Loucy (cell line): ENCODE results near the gene CCL25.

Source experiments
- EZH2phosphoT487 ChIP-seq: fragments of 200-600 bp; IDR thresholded peaks from 2 replicates; pipeline ENCODE4 v1.6.1; 2018; ENCODE audit warnings: antibody characterized with exemption, mild to moderate bottlenecking, moderate library complexity, borderline replicate concordance
- TF ChIP-seq, protein P1 (sequence below): fragments of 200-600 bp; sonication (generic); conservative IDR thresholded peaks from 2 replicates; pipeline ENCODE4 v1.5.1; 2014; ENCODE audit warnings: mild to moderate bottlenecking, antibody characterized with exemption, low read length

DNA sequence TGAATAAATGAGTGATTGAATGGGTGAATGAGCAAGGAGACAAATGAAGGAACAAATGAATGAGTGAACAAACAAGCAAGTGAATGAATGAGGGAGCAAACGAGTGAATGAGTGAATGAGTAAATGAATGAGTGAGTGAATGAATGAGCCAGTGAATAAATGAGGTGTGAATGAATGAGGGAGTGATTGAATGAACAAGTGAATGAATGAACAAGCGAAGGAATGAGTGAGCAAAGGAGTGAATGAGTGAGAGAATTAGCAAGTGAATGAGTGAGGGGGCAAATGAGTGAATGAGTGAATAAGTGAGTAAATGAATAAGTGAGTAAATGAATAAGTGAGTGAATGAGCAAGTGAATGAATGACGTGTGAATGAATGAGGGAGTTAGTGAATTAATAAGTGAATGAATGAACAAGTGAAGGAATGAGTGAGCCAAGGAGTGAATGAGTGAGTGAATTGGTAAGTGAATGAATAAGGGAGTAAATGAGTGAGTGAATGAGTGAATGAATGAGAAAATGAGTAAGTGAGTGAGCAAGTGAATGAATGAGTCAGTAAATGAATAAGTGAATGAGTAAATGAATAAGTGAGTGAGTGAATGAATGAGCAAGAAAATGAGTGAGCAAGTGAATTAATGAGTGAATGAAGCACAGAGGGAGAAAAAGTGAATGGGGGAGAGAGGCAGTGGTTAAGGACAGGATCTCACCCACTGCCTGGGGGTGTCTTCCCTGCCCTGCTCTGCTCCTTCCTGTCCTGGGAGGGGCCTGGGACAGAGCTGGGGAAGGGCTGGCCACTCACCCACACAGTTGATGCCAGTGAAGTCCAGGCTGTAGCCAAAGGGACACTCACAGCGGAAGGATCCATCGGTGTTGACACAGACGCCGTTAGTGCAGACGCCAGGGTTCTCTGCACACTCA lies 36.4 kb downstream of the CCL25 start:
- TF ChIP-seq, protein P1, sequence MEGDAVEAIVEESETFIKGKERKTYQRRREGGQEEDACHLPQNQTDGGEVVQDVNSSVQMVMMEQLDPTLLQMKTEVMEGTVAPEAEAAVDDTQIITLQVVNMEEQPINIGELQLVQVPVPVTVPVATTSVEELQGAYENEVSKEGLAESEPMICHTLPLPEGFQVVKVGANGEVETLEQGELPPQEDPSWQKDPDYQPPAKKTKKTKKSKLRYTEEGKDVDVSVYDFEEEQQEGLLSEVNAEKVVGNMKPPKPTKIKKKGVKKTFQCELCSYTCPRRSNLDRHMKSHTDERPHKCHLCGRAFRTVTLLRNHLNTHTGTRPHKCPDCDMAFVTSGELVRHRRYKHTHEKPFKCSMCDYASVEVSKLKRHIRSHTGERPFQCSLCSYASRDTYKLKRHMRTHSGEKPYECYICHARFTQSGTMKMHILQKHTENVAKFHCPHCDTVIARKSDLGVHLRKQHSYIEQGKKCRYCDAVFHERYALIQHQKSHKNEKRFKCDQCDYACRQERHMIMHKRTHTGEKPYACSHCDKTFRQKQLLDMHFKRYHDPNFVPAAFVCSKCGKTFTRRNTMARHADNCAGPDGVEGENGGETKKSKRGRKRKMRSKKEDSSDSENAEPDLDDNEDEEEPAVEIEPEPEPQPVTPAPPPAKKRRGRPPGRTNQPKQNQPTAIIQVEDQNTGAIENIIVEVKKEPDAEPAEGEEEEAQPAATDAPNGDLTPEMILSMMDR = no peak
- TF ChIP-seq EZH2phosphoT487 = no peak
